ENCODE results near the gene MAPK12.
A peak's percentile ranks its signal among the peaks of the same experiment; 100 is the strongest.

DNA sequence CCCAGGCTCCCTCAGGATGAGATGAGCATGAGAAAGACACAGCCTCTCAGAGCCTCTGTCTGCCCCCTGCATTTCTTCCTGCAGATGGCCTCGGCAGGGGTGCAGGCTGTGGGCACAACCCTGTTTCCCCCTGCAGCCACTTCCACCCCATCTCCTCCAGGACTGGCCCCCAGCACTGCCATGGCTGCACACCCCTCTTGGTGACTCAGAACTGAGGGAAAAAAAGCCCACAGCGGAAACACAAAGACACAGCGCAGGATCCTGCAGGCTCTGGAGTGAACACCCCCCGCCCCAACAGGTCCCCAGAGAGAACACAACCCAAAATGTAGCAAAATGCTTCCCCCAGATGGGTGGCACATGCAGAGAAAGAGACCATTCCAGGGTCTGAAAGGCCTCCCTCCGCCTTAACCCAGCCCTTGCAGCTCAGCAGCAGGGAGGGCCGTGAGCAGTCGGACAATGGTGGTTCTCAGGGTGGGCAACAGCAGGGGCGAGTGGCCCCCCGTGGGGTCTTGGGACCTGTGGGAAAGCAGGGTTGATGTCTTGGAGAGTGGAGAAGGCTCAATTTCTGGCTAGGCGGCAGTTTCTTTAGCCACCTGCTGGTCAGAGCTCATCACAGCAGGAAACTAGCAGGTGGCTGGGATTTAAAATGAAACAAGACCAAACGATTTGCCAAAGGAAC, 24.6 kb downstream of the MAPK12 start:
- TF ChIP-seq POLR2A (IDR thresholded peaks at IDR 0.05): no peak
- TF ChIP-seq, protein P1, sequence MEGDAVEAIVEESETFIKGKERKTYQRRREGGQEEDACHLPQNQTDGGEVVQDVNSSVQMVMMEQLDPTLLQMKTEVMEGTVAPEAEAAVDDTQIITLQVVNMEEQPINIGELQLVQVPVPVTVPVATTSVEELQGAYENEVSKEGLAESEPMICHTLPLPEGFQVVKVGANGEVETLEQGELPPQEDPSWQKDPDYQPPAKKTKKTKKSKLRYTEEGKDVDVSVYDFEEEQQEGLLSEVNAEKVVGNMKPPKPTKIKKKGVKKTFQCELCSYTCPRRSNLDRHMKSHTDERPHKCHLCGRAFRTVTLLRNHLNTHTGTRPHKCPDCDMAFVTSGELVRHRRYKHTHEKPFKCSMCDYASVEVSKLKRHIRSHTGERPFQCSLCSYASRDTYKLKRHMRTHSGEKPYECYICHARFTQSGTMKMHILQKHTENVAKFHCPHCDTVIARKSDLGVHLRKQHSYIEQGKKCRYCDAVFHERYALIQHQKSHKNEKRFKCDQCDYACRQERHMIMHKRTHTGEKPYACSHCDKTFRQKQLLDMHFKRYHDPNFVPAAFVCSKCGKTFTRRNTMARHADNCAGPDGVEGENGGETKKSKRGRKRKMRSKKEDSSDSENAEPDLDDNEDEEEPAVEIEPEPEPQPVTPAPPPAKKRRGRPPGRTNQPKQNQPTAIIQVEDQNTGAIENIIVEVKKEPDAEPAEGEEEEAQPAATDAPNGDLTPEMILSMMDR (IDR thresholded peaks at IDR 0.05): peak in 5 of 7 experiments; percentile 12 to 27 (median 20)
